Measurements from ENCODE around the gene CFAP299. TPM values are rescaled to one million over a fixed set of nuclear protein-coding genes. Genes with fewer than 3 reads are reported as not detected.
"Not testable (repeated sequence)": the region's sequence is repeated elsewhere in the genome, so short reads cannot be mapped to it uniquely, and the experiment has no call there.

Gene CFAP299
- total RNA-seq, 1 donor: 12.7 TPM

GRCh38 chr4:80340036-80340435 is 4.5 kb downstream of the CFAP299 start:
- DNase-seq (ENCODE audit: low read depth): peak; percentile 39
- TF ChIP-seq CTCF (IDR thresholded peaks at IDR 0.05; ENCODE audit: insufficient read depth, low read length): no peak
- no peak overlapping the region for H3K4me3 ChIP-seq (ENCODE audit: low read depth, low read length)

- DNase-seq (ENCODE audit: low read depth); H3K4me3 ChIP-seq (ENCODE audit: low read depth, low read length): not testable (repeated sequence)
Measured at GRCh38 chr4:80342684-80343083, 7.2 kb downstream of the CFAP299 start.

GRCh38 chr4:80343887-80344286 is 8.4 kb downstream of the CFAP299 start:
- no peak for TF ChIP-seq CTCF (IDR thresholded peaks at IDR 0.05; ENCODE audit: insufficient read depth, low read length)
- no peak overlapping the region for H3K4me3 ChIP-seq (ENCODE audit: low read depth, low read length)
- no peak for DNase-seq (ENCODE audit: low read depth)

GRCh38 chr4:80360084-80360483 is 24.6 kb downstream of the CFAP299 start:
- H3K4me3 ChIP-seq (ENCODE audit: low read depth, low read length): no peak overlapping the region
- DNase-seq (ENCODE audit: low read depth): no peak
- TF ChIP-seq CTCF (IDR thresholded peaks at IDR 0.05; ENCODE audit: insufficient read depth, low read length): no peak

- TF ChIP-seq CTCF (IDR thresholded peaks at IDR 0.05; ENCODE audit: insufficient read depth, low read length): no peak
- peak; percentile 16 for DNase-seq (ENCODE audit: low read depth)
- H3K4me3 ChIP-seq (ENCODE audit: low read depth, low read length): no peak overlapping the region
Measured at GRCh38 chr4:80360900-80361299, 25.4 kb downstream of the CFAP299 start.

- H3K4me3 ChIP-seq (ENCODE audit: low read depth, low read length): no peak overlapping the region
- peak; percentile 29 for TF ChIP-seq CTCF (IDR thresholded peaks at IDR 0.05; ENCODE audit: insufficient read depth, low read length)
- peak; percentile 69 for DNase-seq (ENCODE audit: low read depth)
Measured at GRCh38 chr4:80361329-80361900, 25.9 kb downstream of the CFAP299 start.

- DNase-seq (ENCODE audit: low read depth): peak; percentile 57
- peak; percentile 79 for TF ChIP-seq CTCF (IDR thresholded peaks at IDR 0.05; ENCODE audit: insufficient read depth, low read length)
Measured at GRCh38 chr4:80362578-80363181, 27.1 kb downstream of the CFAP299 start.

More at GRCh38 chr4:80362578-80363181, 27.1 kb downstream of the CFAP299 start:
- H3K4me3 ChIP-seq (ENCODE audit: low read depth, low read length): no peak overlapping the region
